ENCODE results near the gene OR5M3. TPM values are rescaled to one million over a fixed set of nuclear protein-coding genes. Genes with fewer than 3 reads are reported as not detected.

Gene OR5M3
- total RNA-seq, 4 donors from 2014 or later = not detected

- Histone ChIP-seq H3K27ac (no peak overlapping the region), H3K27me3 (no peaks in the 10 kb centered on the region), H3K4me3 (no peak overlapping the region), H3K4me1 (no peaks in the 10 kb centered on the region), H3K36me3 (no peaks in the 10 kb centered on the region), H3K9me3 (peaks cover 0 to 3% of the 10 kb centered on the region in 2 donors)
- WGBS, 2 donors (ENCODE audit: low coverage in 1 of 2) = 92% methylated on average over 24 of the region's 28 CpGs; no CpG with 5 or more reads in 1 of the 2 donors
- intact Hi-C loops (cut with DNase I; ENCODE audit: low total_unique reads) (no loop called here), in situ Hi-C loops (cut with MboI; ENCODE audit: low pct_ligation_motif_present in 1 of 4, low pct_unique_long_range_greater_than_20kb in 1 of 4, low sequenced_read_pairs in 3 of 4) (no loop called here)
- DNase-seq = no peak
- no peak for TF ChIP-seq CTCF (IDR thresholded peaks at IDR 0.05)
- TF ChIP-seq POLR2A (IDR thresholded peaks at IDR 0.05) = no peak
Measured at GRCh38 chr11:56497010-56497409, 23.9 kb upstream of the OR5M3 start.

GRCh38 chr11:56495117-56495516 lies 22.0 kb upstream of the OR5M3 start:
- Histone ChIP-seq H3K9me3 (peaks cover 0 to 3% of the 10 kb centered on the region in 2 donors), H3K4me1 (no peaks in the 10 kb centered on the region), H3K4me3 (no peak overlapping the region), H3K36me3 (no peaks in the 10 kb centered on the region), H3K27me3 (no peaks in the 10 kb centered on the region), H3K27ac (no peak overlapping the region)
- no peak for DNase-seq
- intact Hi-C loops (cut with DNase I; ENCODE audit: low total_unique reads) = no loop called here
- in situ Hi-C loops (cut with MboI; ENCODE audit: low pct_ligation_motif_present in 1 of 4, low pct_unique_long_range_greater_than_20kb in 1 of 4, low sequenced_read_pairs in 3 of 4) = no loop called here
- TF ChIP-seq POLR2AphosphoS5 (IDR thresholded peaks at IDR 0.05) = no peak
- no peak for TF ChIP-seq CTCF (IDR thresholded peaks at IDR 0.05)
- no peak for TF ChIP-seq EP300 (IDR thresholded peaks at IDR 0.05; ENCODE audit: low read depth)
- TF ChIP-seq POLR2A (IDR thresholded peaks at IDR 0.05) = no peak
- 77 to 87% methylated on average over 2 of the region's 2 CpGs for WGBS, 2 donors (ENCODE audit: low coverage in 1 of 2)

- TF ChIP-seq POLR2A (IDR thresholded peaks at IDR 0.05) = no peak
- no peaks in the 10 kb centered on the region for H3K27me3 ChIP-seq
- no peak within 1 kb of the TSS for H3K4me3 ChIP-seq
- 82 to 91% methylated on average over 5 to 7 of the region's 7 CpGs for WGBS, 2 donors (ENCODE audit: low coverage in 1 of 2)
- in situ Hi-C loops (cut with MboI; ENCODE audit: low pct_ligation_motif_present in 1 of 4, low pct_unique_long_range_greater_than_20kb in 1 of 4, low sequenced_read_pairs in 3 of 4) = no loop called here
- H3K4me1 ChIP-seq = no peaks in the 10 kb centered on the region
- H3K27ac ChIP-seq = no peak within 1 kb of the TSS
- no peaks in the 10 kb centered on the region for H3K9me3 ChIP-seq
- no peak for DNase-seq
- intact Hi-C loops (cut with DNase I; ENCODE audit: low total_unique reads) = no loop called here
- no peaks in the 10 kb centered on the region for H3K36me3 ChIP-seq
Measured at GRCh38 chr11:56491270-56491669, 18.1 kb upstream of the OR5M3 start, which contains the start of gene OR5M8. Gene OR5M8, minus strand, starts transcription at chr11:56491370. Its CDS starts 0 bp downstream, at chr11:56491370.

- intact Hi-C loops (cut with DNase I; ENCODE audit: low total_unique reads) = no loop called here
Measured at GRCh38 chr11:56486801-56487200, 13.6 kb upstream of the OR5M3 start.

More at GRCh38 chr11:56486801-56487200, 13.6 kb upstream of the OR5M3 start:
- H3K27ac ChIP-seq = no peak overlapping the region
- WGBS, 2 donors (ENCODE audit: low coverage in 1 of 2) = 62 to 63% methylated on average over 3 of the region's 3 CpGs
- no peaks in the 10 kb centered on the region for H3K36me3 ChIP-seq
- in situ Hi-C loops (cut with MboI; ENCODE audit: low pct_ligation_motif_present in 1 of 4, low pct_unique_long_range_greater_than_20kb in 1 of 4, low sequenced_read_pairs in 3 of 4) = no loop called here
- TF ChIP-seq POLR2A (IDR thresholded peaks at IDR 0.05) (no peak), EP300 (IDR thresholded peaks at IDR 0.05; ENCODE audit: low read depth) (no peak), POLR2AphosphoS5 (IDR thresholded peaks at IDR 0.05) (no peak), CTCF (IDR thresholded peaks at IDR 0.05) (no peak)
- DNase-seq = no peak
- H3K9me3 ChIP-seq = no peaks in the 10 kb centered on the region
- H3K4me3 ChIP-seq = no peak overlapping the region
- no peaks in the 10 kb centered on the region for H3K27me3 ChIP-seq
- H3K4me1 ChIP-seq = no peaks in the 10 kb centered on the region
